Measurements from ENCODE around the gene SHMT2.

The SHMT2 gene

GRCh38 chr12:57243521-57244311, 14.2 kb downstream of the SHMT2 start:
- no peak for ATAC-seq
- TF ChIP-seq GLIS3 (CRISPR knock-in tag; IDR thresholded peaks at IDR 0.05) (no peak), ZNF70 (CRISPR knock-in tag; IDR thresholded peaks at IDR 0.05) (no peak), PPARA (CRISPR knock-in tag; IDR thresholded peaks at IDR 0.05; ENCODE audit: borderline replicate concordance) (no peak), CREB5 (CRISPR knock-in tag; IDR thresholded peaks at IDR 0.05; ENCODE audit: low read depth) (no peak), CSDC2 (CRISPR knock-in tag; IDR thresholded peaks at IDR 0.05) (no peak), RARB (CRISPR knock-in tag; IDR thresholded peaks at IDR 0.05) (no peak), ESRRG (CRISPR knock-in tag; IDR thresholded peaks at IDR 0.05) (no peak), TSHZ2 (CRISPR knock-in tag; IDR thresholded peaks at IDR 0.05) (no peak), ZNF8 (CRISPR knock-in tag; IDR thresholded peaks at IDR 0.05) (no peak)

- ATAC-seq, result no peak
- TF ChIP-seq ZNF565 (CRISPR knock-in tag; conservative IDR thresholded peaks at IDR 0.05; ENCODE audit: low read depth) (no peak), CSRNP3 (CRISPR knock-in tag; IDR thresholded peaks at IDR 0.05) (no peak)
Observed at GRCh38 chr12:57244312-57244696, 14.8 kb downstream of the SHMT2 start.

- ATAC-seq, result no peak
- TF ChIP-seq TSHZ2 (CRISPR knock-in tag; IDR thresholded peaks at IDR 0.05), result no peak
- TF ChIP-seq BACH2 (CRISPR knock-in tag; IDR thresholded peaks at IDR 0.05; ENCODE audit: borderline replicate concordance), result no peak
- TF ChIP-seq PATZ1 (CRISPR knock-in tag; IDR thresholded peaks at IDR 0.05; ENCODE audit: borderline replicate concordance), result no peak
- TF ChIP-seq CSRNP3 (CRISPR knock-in tag; IDR thresholded peaks at IDR 0.05), result no peak
- TF ChIP-seq RARB (CRISPR knock-in tag; IDR thresholded peaks at IDR 0.05), result no peak
- TF ChIP-seq TOX (CRISPR knock-in tag; IDR thresholded peaks at IDR 0.05; ENCODE audit: borderline replicate concordance), result no peak
- no peak for TF ChIP-seq OSR1 (CRISPR knock-in tag; IDR thresholded peaks at IDR 0.05)
- TF ChIP-seq ZC3H10 (CRISPR knock-in tag; IDR thresholded peaks at IDR 0.05), result no peak
- TF ChIP-seq PPARA (CRISPR knock-in tag; IDR thresholded peaks at IDR 0.05; ENCODE audit: borderline replicate concordance), result no peak
- no peak for TF ChIP-seq ZNF8 (CRISPR knock-in tag; IDR thresholded peaks at IDR 0.05)
- TF ChIP-seq ESRRG (CRISPR knock-in tag; IDR thresholded peaks at IDR 0.05), result no peak
- TF ChIP-seq POU6F1 (CRISPR knock-in tag; IDR thresholded peaks at IDR 0.05; ENCODE audit: borderline replicate concordance, low read depth), result no peak
- TF ChIP-seq ZFP30 (CRISPR knock-in tag; IDR thresholded peaks at IDR 0.05), result no peak
- TF ChIP-seq CSDC2 (CRISPR knock-in tag; IDR thresholded peaks at IDR 0.05), result no peak
- TF ChIP-seq ZNF565 (CRISPR knock-in tag; conservative IDR thresholded peaks at IDR 0.05; ENCODE audit: low read depth), result no peak
Observed at GRCh38 chr12:57247041-57247440, 17.5 kb downstream of the SHMT2 start.
